GM19239 (cell line): ENCODE data around the gene HSDL2.

Experiments
- DNase-seq: peaks from one replicate; pipeline ENCODE4 v3.0.0; 2011; ENCODE audit warnings: low spot score; ENCODE audit not compliant: insufficient read length
- FAIRE-seq: peaks from 2 replicates; lab custom pipeline; 2011; peaks lifted over from hg19 to GRCh38; lab: Jason Lieb, UNC

The HSDL2 gene

DNA sequence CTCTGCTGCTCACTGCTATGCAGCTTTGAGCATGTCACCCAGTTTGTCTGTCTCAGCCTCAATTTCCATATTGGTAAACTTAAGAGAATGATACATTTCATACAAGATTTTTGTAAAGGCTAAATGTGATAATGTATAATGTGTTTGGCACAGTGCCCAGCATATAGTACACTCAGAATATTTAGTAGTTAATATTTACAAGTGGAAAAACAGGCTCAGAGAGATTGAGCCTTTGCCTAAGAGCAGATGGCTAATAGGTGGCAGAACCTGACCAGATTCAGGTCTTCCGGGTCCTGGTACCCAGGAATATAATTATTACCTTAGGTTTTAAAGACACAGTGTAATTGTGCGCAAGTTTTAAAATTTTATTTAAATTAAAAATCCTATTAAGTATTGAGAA, 59.9 kb downstream of the HSDL2 start:
- no peak for FAIRE-seq
- DNase-seq, result no peak

DNA sequence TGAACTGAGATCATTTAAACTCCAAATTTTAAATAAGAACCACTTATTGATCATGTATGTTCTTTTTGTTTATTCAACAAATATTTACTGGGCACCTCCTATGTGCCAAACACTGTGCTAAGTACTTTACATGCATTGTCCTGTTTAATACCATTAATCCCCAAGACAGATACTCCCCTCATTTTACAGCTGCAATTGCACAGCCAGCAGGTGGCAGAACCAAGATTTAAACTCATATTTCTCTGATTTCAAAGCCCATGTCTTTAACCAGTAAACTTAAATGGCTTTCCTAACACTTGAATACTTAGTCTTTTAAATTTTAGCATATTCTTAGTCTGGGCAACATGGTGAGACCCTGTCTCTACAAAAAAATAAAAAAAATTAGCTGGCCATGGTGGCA, 63.3 kb downstream of the HSDL2 start:
- DNase-seq, result no peak

DNA sequence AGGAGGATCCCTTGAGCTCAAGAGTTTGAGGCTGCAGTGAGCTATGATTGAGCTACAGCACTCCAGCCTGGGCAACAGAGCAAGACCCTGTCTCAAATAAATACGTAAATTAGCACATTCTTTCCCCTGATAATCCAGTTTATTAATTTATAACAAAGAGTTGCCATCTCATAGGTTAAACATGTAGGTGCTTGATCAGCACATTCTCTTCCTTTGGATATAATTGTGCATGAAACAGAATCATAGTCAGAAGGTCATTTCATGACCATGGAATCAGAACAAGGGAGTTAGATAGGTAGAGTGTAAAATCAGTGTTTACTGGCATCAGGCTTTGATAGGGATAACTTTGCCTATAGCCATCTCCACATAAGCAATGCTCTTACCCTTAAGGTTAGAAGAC, 63.7 kb downstream of the HSDL2 start:
- no peak for FAIRE-seq

More for the DNA sequence above, 63.3 kb downstream of the HSDL2 start:
- FAIRE-seq, result no peak

GRCh38 chr9:112445196-112445595, 65.3 kb downstream of the HSDL2 start:
- FAIRE-seq (peak; percentile 18), DNase-seq (no peak)

More for the DNA sequence above, 63.7 kb downstream of the HSDL2 start:
- DNase-seq, result no peak

DNA sequence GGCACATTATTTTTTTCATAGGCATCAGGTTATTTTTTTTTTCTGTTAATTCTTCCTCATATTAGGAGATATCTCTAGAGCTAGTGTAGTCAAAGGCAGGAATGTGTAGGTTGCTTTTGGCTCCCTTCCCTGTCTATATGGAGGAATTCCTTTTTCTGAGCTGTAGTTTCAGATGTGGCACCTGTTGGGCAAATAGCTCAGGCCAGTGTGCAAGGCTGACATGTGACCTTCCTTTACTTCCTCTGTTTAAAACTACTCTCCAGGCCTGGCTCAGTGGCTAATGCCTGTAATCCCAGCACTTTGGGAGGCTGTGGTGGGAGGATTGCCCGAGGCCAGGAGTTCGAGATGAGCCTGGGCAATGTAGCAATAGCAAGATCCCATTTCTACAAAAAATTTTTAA, 66.2 kb downstream of the HSDL2 start:
- FAIRE-seq (no peak), DNase-seq (no peak)

- DNase-seq, result no peak
- no peak for FAIRE-seq
These were observed 66.6 kb downstream of the HSDL2 start for GRCh38 chr9:112446526-112446925.

DNA sequence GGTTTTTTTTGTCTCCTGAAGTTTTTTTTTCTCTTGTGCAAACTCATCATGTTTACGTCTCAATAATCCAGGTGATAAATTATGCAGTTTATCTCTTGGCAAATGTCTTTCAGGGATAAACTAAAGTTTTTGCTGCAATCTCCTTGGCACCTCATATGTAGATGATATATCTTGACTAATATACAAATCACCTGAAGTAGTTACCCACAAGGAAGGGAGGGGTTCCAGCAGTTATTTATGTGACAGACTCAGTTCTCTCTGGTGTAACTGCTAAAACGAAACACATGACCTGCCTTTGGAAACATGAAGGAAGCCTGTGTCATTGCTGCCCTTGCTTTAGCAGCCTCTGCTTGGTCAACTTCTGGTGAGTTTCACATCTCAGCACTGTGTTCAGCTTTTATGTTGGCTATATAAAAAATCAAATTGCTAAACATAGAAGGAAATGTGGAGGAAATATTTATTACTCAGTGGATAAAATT, 67.4 kb downstream of the HSDL2 start:
- no peak for FAIRE-seq
- DNase-seq, result no peak

GRCh38 chr9:112462855-112463254, 82.9 kb downstream of the HSDL2 start:
- DNase-seq, result no peak
- FAIRE-seq, result no peak

DNA sequence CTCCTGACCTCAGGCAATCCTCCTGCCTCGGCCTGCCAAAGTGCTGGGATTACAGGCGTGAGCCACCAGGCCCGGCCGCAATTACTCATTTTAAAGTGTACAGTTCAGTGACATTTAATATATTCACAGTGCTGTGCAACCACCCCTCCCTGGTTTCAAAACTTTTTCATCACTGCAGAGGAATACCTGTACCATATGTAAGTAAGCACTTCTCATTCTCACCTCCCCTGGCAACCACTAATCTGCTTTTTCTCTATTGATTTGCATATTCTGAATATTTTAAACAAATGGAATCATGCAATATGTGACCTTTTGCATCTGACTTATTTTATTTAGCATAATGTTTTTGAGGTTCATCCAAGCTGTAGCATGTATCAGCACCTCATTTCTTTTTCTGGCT, 85.4 kb downstream of the HSDL2 start:
- DNase-seq (no peak), FAIRE-seq (no peak)

DNA sequence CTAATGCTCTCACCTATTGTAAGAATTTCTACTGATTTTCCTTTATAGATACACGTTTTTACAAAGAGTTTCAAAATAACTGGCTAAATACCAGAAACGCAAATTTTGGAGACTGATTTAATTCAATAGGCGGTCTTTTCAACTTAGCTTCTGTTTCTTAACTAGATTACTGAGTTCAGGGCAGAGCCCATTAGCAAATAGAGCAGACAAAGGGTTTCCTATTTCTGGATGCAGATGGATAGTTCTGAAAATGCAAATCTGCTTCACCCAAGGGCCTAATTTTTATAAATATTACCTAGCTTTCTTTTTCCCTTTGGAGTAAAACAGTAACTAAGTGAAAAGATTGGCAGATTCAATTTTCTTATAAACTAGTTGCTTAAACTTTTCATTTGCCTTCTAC, 93.1 kb downstream of the HSDL2 start:
- FAIRE-seq, result no peak
- no peak for DNase-seq

GRCh38 chr9:112473986-112474385, 94.1 kb downstream of the HSDL2 start:
- no peak for FAIRE-seq
- DNase-seq, result no peak

GRCh38 chr9:112475318-112475717, 95.4 kb downstream of the HSDL2 start:
- no peak for DNase-seq
- no peak for FAIRE-seq

GRCh38 chr9:112477330-112477729, 97.4 kb downstream of the HSDL2 start:
- DNase-seq (no peak), FAIRE-seq (no peak)

GRCh38 chr9:112479221-112479620, 99.3 kb downstream of the HSDL2 start:
- no peak for FAIRE-seq
- no peak for DNase-seq

- DNase-seq (no peak), FAIRE-seq (no peak)
These were observed 104.7 kb downstream of the HSDL2 start for GRCh38 chr9:112484607-112485006.

DNA sequence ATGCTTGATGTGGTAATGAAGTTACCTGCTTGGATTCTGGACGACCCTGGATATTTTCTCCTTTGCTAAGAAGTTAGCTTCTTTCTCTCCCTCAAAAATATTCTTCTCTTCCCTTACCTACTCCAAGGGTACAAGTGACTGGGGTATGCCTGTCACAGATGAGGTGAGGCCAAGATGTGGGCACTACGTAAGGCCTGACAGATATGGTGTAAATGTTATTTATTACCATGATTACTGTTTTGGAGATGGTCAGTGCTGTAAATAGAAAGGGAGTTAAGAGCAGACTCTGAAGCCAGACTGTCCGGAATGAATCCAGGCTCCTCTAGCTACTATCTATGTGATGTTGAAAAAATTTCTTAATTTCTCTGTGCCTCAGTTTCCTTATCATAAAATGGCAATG, 105.7 kb downstream of the HSDL2 start:
- DNase-seq (no peak), FAIRE-seq (no peak)

GRCh38 chr9:112486221-112487007, 106.5 kb downstream of the HSDL2 start, which contains the start of gene KIAA1958:
Gene KIAA1958 (plus strand): TSS chr9:112486827. CDS start chr9:112574081, 87,254 bp downstream.
- DNase-seq, result peak; percentile 94
- peak; percentile 67 for FAIRE-seq

DNA sequence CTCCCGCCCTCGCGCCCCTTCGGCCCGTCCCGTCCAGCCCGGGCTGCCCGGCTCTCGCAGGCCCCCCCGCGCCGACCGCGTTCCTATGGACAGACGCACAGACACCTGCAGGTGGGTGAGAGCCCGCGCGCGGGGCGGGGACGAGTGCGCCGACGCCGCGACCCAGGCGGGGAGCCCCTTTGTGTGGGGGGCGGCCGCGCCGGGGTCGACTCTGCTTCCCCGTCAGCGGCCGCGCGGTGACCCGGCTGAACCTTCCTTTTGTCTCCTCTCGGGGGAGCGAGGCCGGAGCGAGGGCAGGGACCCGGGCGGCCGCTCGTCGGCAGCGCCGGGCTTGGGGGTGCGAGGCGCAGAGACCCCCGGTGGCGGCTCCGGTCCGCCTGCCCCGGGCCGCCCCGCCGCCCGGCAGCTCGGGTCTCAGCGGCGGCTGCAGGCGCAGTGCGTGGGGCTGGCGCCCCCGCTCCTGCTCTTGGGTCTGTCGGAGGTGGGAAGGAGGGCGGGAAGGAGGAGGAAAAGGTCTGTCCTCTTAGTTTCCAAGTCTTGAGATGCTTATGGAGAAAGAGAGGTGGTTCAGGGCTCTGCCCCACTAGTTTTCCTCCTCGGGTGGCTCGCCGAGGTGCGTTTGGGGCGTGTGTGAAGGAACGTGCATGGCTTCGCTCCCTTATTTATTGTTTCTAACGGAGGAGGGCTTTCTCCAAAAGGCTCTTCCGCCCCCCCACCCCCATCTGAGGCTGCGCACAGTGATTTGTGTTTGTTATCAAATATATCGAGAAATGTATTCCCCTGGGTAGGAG, 107.3 kb downstream of the HSDL2 start:
- peak; percentile 17 for DNase-seq
- peak; percentile 89 for FAIRE-seq

DNA sequence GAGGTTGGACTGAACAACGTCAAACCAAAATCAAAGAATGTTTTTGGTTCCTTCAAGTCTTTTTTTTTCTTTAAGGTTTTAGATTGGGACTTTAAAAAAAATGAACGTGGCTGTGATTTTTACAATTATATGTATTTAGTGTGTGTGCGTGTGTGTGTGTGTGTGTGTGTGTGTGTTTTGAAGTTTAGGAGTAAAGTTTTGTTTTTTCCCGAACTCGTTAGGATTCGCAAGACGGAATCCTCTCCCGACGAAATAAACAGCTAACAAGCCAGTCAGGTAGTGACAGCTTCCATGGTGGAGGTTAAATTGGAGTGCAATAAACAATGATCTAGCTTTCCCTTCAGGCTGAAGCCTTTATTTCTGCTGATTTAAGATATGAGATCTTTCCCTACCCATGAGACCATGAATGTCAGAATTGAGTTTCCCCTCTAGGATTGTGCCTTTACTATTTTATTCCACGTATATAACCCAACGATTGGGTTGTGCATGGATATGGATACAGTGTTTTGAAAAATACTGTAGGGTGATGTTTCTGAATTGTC, 108.0 kb downstream of the HSDL2 start:
- DNase-seq (no peak), FAIRE-seq (no peak)

- no peak for FAIRE-seq
- no peak for DNase-seq
These were observed 109.2 kb downstream of the HSDL2 start for GRCh38 chr9:112489039-112489546.
